NCI-H2196 treated with DMSO at 0.1 percent for 48 hours (cell line): ENCODE measurements around the gene PRDM8.
"Not testable (repeated sequence)": the region's sequence is repeated elsewhere in the genome, so short reads cannot be mapped to it uniquely, and the experiment has no call there.

ENCODE experiments used
- DNase-seq: peaks from one replicate; lab custom pipeline; 2025; ENCODE audit not compliant: unreplicated experiment; lab: John Stamatoyannopoulos, UW

Gene PRDM8

GRCh38 chr4:80225595-80225994, 28.3 kb downstream of the PRDM8 start:
- DNase-seq, result no peak

GRCh38 chr4:80226094-80226493, 28.8 kb downstream of the PRDM8 start:
- no peak for DNase-seq

- DNase-seq, result no peak
These were observed 31.2 kb downstream of the PRDM8 start for GRCh38 chr4:80228460-80228859.

- DNase-seq, result no peak
These were observed 31.8 kb downstream of the PRDM8 start for GRCh38 chr4:80229128-80229527.

GRCh38 chr4:80229590-80229989, 32.3 kb downstream of the PRDM8 start:
- DNase-seq, result no peak

GRCh38 chr4:80231180-80231579, 33.9 kb downstream of the PRDM8 start:
- DNase-seq, result no peak

GRCh38 chr4:80232707-80233370, 35.5 kb downstream of the PRDM8 start:
- DNase-seq, result no peak

- DNase-seq, result no peak
These were observed 36.1 kb downstream of the PRDM8 start for GRCh38 chr4:80233390-80233789.

- DNase-seq, result no peak
These were observed 38.1 kb downstream of the PRDM8 start for GRCh38 chr4:80235451-80235850.

- DNase-seq, result no peak
These were observed 40.7 kb downstream of the PRDM8 start for GRCh38 chr4:80237992-80238391.

- DNase-seq, result no peak
These were observed 42.3 kb downstream of the PRDM8 start for GRCh38 chr4:80239480-80240150.

- no peak for DNase-seq
These were observed 43.7 kb downstream of the PRDM8 start for GRCh38 chr4:80240976-80241375.

GRCh38 chr4:80243274-80244018, 46.1 kb downstream of the PRDM8 start:
- DNase-seq, result no peak

GRCh38 chr4:80247484-80247883, 50.2 kb downstream of the PRDM8 start:
- DNase-seq, result not testable (repeated sequence)

GRCh38 chr4:80249144-80249543, 51.8 kb downstream of the PRDM8 start:
- no peak for DNase-seq

GRCh38 chr4:80252427-80252826, 55.1 kb downstream of the PRDM8 start:
- DNase-seq, result no peak

GRCh38 chr4:80252953-80253352, 55.6 kb downstream of the PRDM8 start:
- DNase-seq, result no peak

- no peak for DNase-seq
These were observed 56.2 kb downstream of the PRDM8 start for GRCh38 chr4:80253510-80253909.
